Neutrophil (primary cell): ENCODE measurements around the gene RAD21L1.

Experiments used
- H3K27ac ChIP-seq: fragments of 200-600 bp; sonication (generic); 2 replicates; pipeline ENCODE4 v1.5.1; 2016; ENCODE audit warnings: mild to moderate bottlenecking, moderate library complexity
- H3K27me3 ChIP-seq: fragments of 200-600 bp; sonication (generic); 2 replicates; pipeline ENCODE4 v1.6.0; 2016; ENCODE audit warnings: mild to moderate bottlenecking
- H3K36me3 ChIP-seq: fragments of 200-600 bp; sonication (generic); 2 replicates; pipeline ENCODE4 v1.5.1; 2017
- H3K4me1 ChIP-seq, 2 experiments: fragments of 200-600 bp in 1 of 2; sonication (generic) in 1 of 2; 1 replicate in 1 of 2; 2 replicates in 1 of 2; pipeline versions ENCODE4 v1.5.1 to v1.6.1; 2013 to 2016; ENCODE audit warnings: low read depth in 1 of 2, low read length in 1 of 2, mild to moderate bottlenecking in 1 of 2, moderate library complexity in 1 of 2; ENCODE audit not compliant: control insufficient read depth in 1 of 2, insufficient read depth in 1 of 2
- H3K4me3 ChIP-seq, 2 experiments: fragments of 200-600 bp in 1 of 2; sonication (generic) in 1 of 2; 1 replicate in 1 of 2; 2 replicates in 1 of 2; pipeline ENCODE4 v1.5.1; 2013 to 2016; ENCODE audit warnings: low read depth in 1 of 2, low read length in 1 of 2, mild to moderate bottlenecking in 1 of 2, moderate library complexity in 1 of 2
- H3K9me3 ChIP-seq: fragments of 200-600 bp; sonication (generic); 2 replicates; pipeline ENCODE4 v1.5.1; 2016
- TF ChIP-seq, protein P1 (sequence below): fragments of 200-600 bp; sonication (generic); IDR thresholded peaks from 2 replicates; pipeline ENCODE4 v1.5.1; 2016; ENCODE audit warnings: antibody characterized with exemption

Gene RAD21L1

DNA sequence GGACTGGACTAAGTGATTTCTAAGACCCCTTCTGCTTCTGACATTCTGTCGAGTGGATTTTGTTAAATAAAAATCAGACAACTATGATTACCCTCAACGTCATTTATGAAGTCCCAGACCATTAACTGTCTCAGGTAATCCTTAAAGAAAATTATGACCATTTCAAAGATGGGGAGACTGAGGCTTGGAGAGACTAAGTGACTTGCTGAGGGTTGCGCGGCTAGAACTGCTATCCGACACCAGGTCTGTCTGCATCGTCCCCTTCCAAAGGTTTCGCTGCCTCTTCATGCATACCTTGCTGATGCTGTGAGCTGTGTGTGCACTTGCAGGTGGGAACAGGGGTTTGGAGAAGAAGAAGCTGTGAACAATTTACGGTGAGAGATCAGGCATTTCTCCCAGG lies 43.4 kb downstream of the RAD21L1 start:
- no peaks in the 10 kb centered on the region for H3K36me3 ChIP-seq
- no peaks in the 10 kb centered on the region for H3K9me3 ChIP-seq
- no peak overlapping the region for H3K4me3 ChIP-seq
- TF ChIP-seq, protein P1, sequence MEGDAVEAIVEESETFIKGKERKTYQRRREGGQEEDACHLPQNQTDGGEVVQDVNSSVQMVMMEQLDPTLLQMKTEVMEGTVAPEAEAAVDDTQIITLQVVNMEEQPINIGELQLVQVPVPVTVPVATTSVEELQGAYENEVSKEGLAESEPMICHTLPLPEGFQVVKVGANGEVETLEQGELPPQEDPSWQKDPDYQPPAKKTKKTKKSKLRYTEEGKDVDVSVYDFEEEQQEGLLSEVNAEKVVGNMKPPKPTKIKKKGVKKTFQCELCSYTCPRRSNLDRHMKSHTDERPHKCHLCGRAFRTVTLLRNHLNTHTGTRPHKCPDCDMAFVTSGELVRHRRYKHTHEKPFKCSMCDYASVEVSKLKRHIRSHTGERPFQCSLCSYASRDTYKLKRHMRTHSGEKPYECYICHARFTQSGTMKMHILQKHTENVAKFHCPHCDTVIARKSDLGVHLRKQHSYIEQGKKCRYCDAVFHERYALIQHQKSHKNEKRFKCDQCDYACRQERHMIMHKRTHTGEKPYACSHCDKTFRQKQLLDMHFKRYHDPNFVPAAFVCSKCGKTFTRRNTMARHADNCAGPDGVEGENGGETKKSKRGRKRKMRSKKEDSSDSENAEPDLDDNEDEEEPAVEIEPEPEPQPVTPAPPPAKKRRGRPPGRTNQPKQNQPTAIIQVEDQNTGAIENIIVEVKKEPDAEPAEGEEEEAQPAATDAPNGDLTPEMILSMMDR: no peak
- H3K27ac ChIP-seq: no peak overlapping the region
- peaks cover 0 to 4% of the 10 kb centered on the region in 2 experiments for H3K4me1 ChIP-seq
- H3K27me3 ChIP-seq: peaks cover 49% of the 10 kb centered on the region

DNA sequence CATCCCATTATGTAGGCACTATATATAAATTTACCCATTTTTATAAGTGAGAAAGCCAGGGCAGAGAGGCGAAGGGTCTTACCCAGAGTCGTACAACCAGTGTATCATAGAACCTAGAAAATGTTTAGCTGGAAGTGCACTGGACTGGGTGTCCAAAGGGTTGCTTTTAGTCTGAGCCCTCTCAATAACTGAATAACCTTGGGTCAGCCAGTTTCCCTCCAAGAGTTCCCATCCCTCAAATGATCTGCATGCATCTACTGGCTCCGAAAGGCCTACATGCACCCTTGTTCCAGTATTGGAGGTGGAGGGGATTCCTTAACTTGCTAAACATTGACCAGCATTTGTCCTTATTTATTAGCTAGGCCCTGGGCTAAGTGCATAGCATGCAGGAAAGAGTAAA lies 44.0 kb downstream of the RAD21L1 start:
- Histone ChIP-seq H3K36me3 (no peaks in the 10 kb centered on the region), H3K4me3 (no peak overlapping the region), H3K4me1 (peaks cover 0 to 4% of the 10 kb centered on the region in 2 experiments), H3K27ac (no peak overlapping the region), H3K9me3 (no peaks in the 10 kb centered on the region), H3K27me3 (peaks cover 43% of the 10 kb centered on the region)
- TF ChIP-seq, protein P1: no peak

DNA sequence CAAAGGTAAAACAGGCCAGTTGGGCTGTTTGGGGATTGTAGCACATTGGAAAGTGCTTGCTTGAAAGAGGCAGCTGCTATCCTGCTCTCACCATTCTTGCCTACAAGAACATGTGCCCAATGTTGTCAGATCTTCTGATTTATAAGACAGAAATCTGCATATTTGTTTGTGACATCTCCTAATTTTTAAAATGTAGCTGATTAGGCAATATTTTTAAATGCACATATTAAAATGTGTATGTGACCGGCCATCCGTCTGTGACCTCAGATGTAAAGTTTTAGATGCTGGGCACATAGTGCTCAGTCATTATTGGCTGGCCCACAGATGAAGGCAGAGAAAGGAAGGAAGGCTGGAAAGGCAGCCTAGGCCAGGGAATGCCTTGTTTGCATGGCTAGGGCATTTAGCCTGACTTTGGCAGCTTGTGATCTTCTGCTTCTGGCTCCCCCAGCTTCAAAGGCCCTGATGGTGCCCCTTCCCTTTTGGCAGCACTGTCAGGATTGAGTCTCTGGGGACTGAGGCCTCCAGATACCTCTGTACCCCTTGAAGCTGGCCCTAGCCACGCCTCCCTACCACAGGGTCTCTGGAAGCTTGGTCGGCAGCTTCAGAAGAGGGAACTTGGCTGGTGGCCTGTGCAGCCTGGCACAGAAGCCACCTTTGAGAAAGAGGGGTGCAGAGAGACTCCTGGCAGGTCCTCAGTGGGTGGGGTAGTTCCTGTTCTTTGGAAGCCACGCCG lies 46.7 kb downstream of the RAD21L1 start:
- TF ChIP-seq, protein P1: no peak
- Histone ChIP-seq H3K27me3 (peaks cover 16% of the 10 kb centered on the region), H3K4me1 (no peaks in the 10 kb centered on the region), H3K4me3 (no peak overlapping the region), H3K27ac (no peak overlapping the region), H3K36me3 (no peaks in the 10 kb centered on the region), H3K9me3 (no peaks in the 10 kb centered on the region)

DNA sequence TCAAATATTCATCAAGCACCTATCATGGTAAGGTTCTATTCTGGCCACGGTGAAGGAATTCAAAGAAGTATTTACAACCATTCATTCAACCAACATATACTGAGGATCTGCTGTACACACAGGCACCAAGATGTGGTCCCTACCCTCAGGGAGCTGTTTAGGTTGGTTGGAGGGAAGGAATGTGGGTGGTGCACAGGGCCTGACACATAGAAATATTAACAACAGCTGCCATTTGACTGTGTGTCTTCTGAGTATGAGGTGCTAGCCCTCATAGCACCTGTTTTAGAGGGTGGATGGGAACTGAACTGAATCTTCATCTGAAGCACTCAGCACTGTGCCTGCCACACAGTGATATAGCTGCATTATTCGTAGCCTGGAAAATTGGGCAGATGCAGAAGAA lies 47.5 kb downstream of the RAD21L1 start:
- Histone ChIP-seq H3K27ac (no peak overlapping the region), H3K27me3 (peaks cover 8% of the 10 kb centered on the region), H3K4me3 (no peak overlapping the region), H3K9me3 (no peaks in the 10 kb centered on the region), H3K36me3 (no peaks in the 10 kb centered on the region), H3K4me1 (no peaks in the 10 kb centered on the region)
- TF ChIP-seq, protein P1: no peak

DNA sequence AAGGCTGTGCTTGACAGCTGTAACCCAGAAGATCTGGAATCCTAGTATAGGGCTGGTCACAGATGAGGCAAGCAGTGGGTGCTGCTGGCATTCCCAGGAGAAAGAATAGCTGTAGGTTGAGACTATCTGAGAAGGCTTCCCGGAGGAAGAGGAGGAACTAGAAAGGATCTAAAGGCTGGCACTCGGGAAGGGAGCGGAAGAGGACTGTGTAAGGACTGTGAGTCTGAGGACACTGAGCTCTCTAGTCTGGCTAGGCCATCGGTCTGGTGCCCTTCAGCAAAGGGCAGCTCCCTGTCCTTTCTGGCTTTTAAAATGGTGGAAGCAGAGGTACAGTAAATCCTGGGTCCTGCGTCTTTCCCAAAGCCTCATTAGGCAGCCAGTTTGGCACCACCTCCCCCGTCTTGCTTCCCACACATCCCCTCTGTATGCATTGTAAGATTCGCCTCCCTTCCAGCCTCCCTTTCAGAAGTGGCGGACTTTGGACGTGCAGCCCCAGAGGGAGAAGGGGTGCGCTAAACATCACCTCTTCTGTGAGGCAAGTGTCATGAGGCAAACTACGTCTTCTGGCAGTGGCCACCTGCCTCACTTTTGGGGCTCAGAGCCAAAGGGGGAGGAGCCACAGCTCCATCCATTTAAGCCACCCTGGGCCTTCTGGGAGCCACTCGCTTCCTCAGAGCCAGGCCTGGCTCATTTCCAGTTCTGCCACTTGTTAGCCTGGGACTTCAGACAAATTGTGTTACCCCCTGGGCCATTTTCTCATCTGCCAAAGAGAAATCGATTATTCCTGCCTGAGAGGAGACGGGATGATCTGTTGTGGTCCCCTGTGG lies 48.9 kb downstream of the RAD21L1 start:
- no peaks in the 10 kb centered on the region for H3K4me1 ChIP-seq
- no peak overlapping the region for H3K4me3 ChIP-seq
- TF ChIP-seq, protein P1: no peak
- no peak overlapping the region for H3K27ac ChIP-seq
- no peaks in the 10 kb centered on the region for H3K9me3 ChIP-seq
- H3K27me3 ChIP-seq: no peaks in the 10 kb centered on the region
- H3K36me3 ChIP-seq: no peaks in the 10 kb centered on the region
